Thymus (tissue), 11 donors: ENCODE data around the gene TATDN2. TPM values are rescaled to one million over a fixed set of nuclear protein-coding genes. Genes with fewer than 3 reads are reported as not detected.
"Not testable (repeated sequence)": the region's sequence is repeated elsewhere in the genome, so short reads cannot be mapped to it uniquely, and the experiment has no call there.

Experiments used
- DNase-seq, 9 donors: peaks; one replicate each; pipeline ENCODE4 v3.0.0-alpha.2; 2013; ENCODE audit warnings: low spot score in 9 of 9, low read depth in 6 of 9, missing footprints in 1 of 9
- H3K27ac ChIP-seq, 2 donors: one replicate each; pipeline ENCODE4 v1.5.1; 2013; ENCODE audit warnings: control low read depth in 1 of 2, low read depth in 1 of 2, low read length in 1 of 2, mild to moderate bottlenecking in 1 of 2, moderate library complexity in 1 of 2
- H3K27me3 ChIP-seq, 2 donors: one replicate each; pipeline ENCODE4 v1.5.1; 2013; ENCODE audit warnings: low read length in 1 of 2; ENCODE audit not compliant: control insufficient read depth in 2 of 2, insufficient read depth in 1 of 2
- H3K36me3 ChIP-seq, 2 donors: one replicate each; pipeline ENCODE4 v1.5.1; 2013; ENCODE audit warnings: low read length in 1 of 2, mild to moderate bottlenecking in 1 of 2, moderate library complexity in 1 of 2; ENCODE audit not compliant: control insufficient read depth in 2 of 2, insufficient read depth in 2 of 2
- H3K4me1 ChIP-seq, 2 donors: one replicate each; pipeline ENCODE4 v1.5.1; 2013; ENCODE audit warnings: low read length in 2 of 2; ENCODE audit not compliant: control insufficient read depth in 2 of 2, insufficient read depth in 2 of 2
- H3K4me3 ChIP-seq, 2 donors: one replicate each; pipeline ENCODE4 v1.5.1; 2013; ENCODE audit warnings: low read length in 2 of 2, control low read depth in 1 of 2, mild to moderate bottlenecking in 1 of 2
- H3K9me3 ChIP-seq, 2 donors: one replicate each; pipeline ENCODE4 v1.5.1; 2013; ENCODE audit warnings: low read length in 1 of 2, mild to moderate bottlenecking in 1 of 2; ENCODE audit not compliant: control insufficient read depth in 2 of 2, insufficient read depth in 1 of 2
- whole genome bisulfite sequencing: extraction: QIAGEN DNeasy Blood & Tissue Kit; methylation state at CpG from one replicate; pipeline ENCODE4 v1.1.7; 2013; 5-methylcytosine and 5-hydroxymethylcytosine counted together
- polyA plus RNA-seq: library from polyadenylated mRNA; stranded (reverse); fragments of 200-250 nt; gene quantifications from one replicate; pipeline ENCODE4 v1.2.3, GENCODE V29; 2013
- total RNA-seq: library from RNA; stranded (reverse); fragments of 120-200 nt; gene quantifications from one replicate; pipeline ENCODE4 v1.2.4, GENCODE V29; 2013
- donor health status: healthy.

The TATDN2 gene
- total and polyA plus RNA-seq, 2 donors, result 19.2 to 24.4 TPM

DNA sequence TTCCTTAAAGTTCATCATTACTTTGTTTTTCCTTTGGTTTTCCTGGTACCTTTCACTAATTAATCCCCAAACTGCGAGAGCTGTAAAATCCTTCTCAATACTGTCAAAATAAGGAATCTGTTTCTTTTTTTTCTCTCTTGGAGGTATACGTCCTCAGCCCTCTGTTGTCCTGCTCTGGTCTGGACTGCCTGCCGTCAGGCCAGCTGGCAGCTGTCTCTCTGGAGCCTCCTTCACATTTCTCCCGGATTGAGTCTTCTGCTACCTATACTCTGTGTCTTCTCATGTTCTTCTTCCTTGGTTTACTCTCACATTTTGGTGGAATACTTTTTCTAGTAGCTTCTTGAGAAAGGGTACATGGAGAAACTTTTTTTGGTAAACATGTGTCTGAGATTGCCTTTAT is 13.8 kb downstream of the TATDN2 start:
- Histone ChIP-seq H3K9me3 (no peaks in the 10 kb centered on the region), H3K27ac (no peak overlapping the region), H3K27me3 (no peaks in the 10 kb centered on the region), H3K36me3 (peaks cover 38 to 71% of the 10 kb centered on the region in 2 donors), H3K4me3 (no peak overlapping the region), H3K4me1 (peaks cover 0 to 6% of the 10 kb centered on the region in 2 donors)
- no peak for DNase-seq
- WGBS, result 95% methylated on average over 4 of the region's 4 CpGs

DNA sequence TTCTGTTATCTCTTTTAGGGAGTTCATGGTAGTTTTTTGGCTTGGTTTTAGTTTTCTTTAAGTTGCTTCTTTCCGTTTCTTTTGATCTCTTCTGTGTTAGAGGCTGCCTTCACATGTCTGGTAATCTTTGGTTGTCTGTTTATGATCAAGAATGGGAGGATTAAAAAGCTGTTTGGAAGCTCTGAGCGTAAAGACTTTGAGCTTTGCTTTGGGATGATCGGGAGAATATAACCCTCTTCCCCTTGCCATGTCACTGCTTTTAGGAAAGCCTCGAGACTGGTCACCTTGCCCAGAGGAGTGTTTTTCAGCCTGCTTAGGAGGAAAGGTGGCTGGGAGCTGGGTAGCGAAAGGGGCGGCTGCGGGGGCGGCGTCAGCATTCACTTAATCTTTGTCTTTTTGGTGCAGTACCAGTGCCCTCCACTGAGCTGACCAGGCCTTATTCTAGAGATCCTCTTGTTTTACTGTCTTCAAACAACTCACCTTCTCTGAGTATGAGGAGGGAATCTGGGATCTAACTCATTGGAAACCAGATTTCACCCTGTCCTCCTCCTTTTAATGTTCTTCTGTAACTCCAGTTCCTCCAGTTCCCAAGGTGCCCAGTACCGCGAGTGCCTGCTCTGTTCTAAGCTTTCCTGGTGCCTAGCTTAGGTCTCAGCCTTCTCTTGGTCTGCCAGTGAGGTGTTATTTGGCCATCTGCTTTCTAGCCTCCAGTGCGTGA is 15.5 kb downstream of the TATDN2 start:
- DNase-seq, result peak in 2 of 9 donors; percentile 39 to 57

DNA sequence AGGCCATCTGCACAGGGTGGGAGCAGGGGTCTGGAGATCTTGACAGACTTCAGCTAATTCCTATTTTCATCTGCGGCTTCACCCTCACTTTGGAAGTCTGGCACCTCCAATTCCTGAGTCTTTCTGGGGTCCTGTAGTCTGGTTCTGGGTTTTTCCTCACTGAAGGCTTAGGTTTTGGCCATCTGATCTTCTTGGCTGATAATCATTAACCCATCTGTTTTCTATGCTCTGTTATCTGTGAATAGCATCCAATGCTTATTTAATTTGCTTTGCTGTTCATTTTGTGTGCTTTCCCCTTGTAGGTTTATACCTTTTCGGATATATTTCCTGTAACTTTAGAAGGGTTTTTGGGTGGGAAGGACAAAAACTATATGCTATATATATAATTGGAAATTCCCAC is 17.6 kb downstream of the TATDN2 start:
- Histone ChIP-seq H3K36me3 (peaks cover 44 to 83% of the 10 kb centered on the region in 2 donors), H3K4me1 (peaks cover 0 to 6% of the 10 kb centered on the region in 2 donors)
- WGBS, result 98% methylated on average over 2 of the region's 2 CpGs

More for the DNA sequence above, 15.5 kb downstream of the TATDN2 start:
- H3K4me1 ChIP-seq, result peaks cover 0 to 6% of the 10 kb centered on the region in 2 donors
- H3K27me3 ChIP-seq, result no peaks in the 10 kb centered on the region
- H3K27ac ChIP-seq, result peak overlapping the region; percentile 54 to 64
- 80% methylated on average over 12 of the region's 12 CpGs for WGBS
- H3K9me3 ChIP-seq, result no peaks in the 10 kb centered on the region
- no peak overlapping the region for H3K4me3 ChIP-seq
- peaks cover 43 to 83% of the 10 kb centered on the region in 2 donors for H3K36me3 ChIP-seq

DNA sequence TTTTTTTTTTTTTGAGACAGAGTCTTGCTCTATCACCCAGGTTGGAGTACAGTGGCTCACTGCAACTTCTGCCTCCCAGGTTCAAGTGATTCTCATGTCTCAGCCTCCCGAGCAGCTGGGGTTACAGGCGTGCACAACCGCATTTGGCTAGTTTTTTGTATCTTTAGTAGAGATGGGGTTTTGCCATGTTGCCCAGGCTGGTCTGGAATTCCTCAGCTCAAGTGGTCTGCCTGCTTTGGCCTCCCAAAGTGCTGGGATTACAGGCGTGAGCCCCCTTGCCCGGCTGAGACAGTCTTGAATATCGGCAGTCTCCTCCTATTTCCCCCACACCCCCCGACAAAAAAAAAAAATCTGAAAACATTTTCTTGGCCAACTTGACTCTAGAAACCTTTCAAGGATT is 18.7 kb downstream of the TATDN2 start:
- H3K9me3 ChIP-seq, H3K4me1 ChIP-seq, H3K27ac ChIP-seq, H3K4me3 ChIP-seq, DNase-seq, H3K27me3 ChIP-seq: not testable (repeated sequence)
- H3K36me3 ChIP-seq, result peaks cover 48 to 85% of the 10 kb centered on the region in 2 donors
- WGBS, result 96% methylated on average over 7 of the region's 7 CpGs

More for the DNA sequence above, 17.6 kb downstream of the TATDN2 start:
- Histone ChIP-seq H3K27ac (no peak overlapping the region), H3K4me3 (no peak overlapping the region), H3K27me3 (no peaks in the 10 kb centered on the region), H3K9me3 (no peaks in the 10 kb centered on the region)
- no peak for DNase-seq

DNA sequence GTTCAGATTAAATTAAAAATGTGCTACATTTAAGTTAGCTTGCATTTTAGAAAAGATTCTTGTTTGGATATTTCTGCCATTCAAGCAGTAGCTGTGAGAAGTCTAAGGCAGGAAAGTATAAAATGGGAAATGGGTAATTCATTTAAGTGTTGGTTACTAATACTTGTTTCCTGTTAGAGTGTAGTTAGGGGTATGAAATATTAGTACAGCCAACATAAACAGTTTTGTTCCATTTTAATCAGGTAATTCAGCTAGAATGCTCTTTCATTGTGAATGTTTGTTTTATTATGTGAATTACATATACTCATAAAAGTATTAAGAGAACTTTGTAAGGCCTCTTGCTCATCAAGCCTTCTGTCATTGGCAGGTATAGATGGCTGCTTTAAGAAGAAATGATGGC is 19.9 kb downstream of the TATDN2 start:
- H3K4me1 ChIP-seq, result peaks cover 0 to 6% of the 10 kb centered on the region in 2 donors
- H3K27ac ChIP-seq, result no peak overlapping the region
- DNase-seq, result no peak
- H3K27me3 ChIP-seq, result no peaks in the 10 kb centered on the region
- no peaks in the 10 kb centered on the region for H3K9me3 ChIP-seq
- H3K36me3 ChIP-seq, result peaks cover 50 to 82% of the 10 kb centered on the region in 2 donors
- H3K4me3 ChIP-seq, result no peak overlapping the region

DNA sequence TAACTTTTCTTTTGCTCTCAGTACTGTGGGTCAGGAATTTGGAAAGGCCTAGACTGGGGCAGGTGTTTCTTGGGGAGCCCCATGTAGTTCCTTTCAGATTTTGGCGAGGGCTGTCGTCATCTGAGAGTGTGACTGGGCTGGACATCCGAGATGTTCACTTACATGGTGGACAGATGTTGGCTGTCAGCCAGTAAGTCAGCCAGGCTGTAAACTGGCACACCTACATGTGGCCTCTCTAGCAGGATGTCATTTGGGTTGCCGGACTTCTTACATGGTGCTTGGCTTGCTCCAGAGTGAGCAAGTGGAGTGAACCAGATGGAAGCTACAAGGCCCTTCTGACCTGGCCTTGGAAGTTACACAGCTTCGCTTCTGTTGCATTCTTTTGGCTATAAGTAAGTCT is 20.7 kb downstream of the TATDN2 start:
- H3K9me3 ChIP-seq, result no peaks in the 10 kb centered on the region
- no peak overlapping the region for H3K4me3 ChIP-seq
- H3K36me3 ChIP-seq, result peaks cover 50 to 85% of the 10 kb centered on the region in 2 donors
- no peak for DNase-seq
- no peaks in the 10 kb centered on the region for H3K27me3 ChIP-seq
- H3K27ac ChIP-seq, result no peak overlapping the region
- WGBS, result 97% methylated on average over 5 of the region's 5 CpGs
- peaks cover 0 to 2% of the 10 kb centered on the region in 2 donors for H3K4me1 ChIP-seq

DNA sequence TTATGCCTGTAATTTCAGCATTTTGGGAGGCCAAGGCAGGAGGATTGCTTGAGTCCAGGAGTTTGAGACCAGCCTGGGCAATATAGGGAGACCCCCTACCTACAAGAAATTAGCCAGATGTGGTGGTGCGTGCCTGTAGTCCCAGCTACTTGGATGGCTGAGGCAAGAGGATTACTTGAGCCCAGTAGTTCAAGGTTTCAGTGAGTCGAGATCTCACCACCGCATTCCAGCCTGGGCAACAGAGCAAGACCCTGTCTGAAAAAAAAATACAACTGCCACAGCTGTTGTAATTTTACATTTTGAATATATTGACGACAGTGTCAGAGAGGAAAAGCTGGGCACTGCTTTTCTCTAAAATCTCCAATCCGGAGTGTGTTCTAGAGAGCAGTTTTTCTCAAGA is 21.2 kb downstream of the TATDN2 start:
- no peak for DNase-seq
- peaks cover 50 to 87% of the 10 kb centered on the region in 2 donors for H3K36me3 ChIP-seq
- H3K27me3 ChIP-seq, result no peaks in the 10 kb centered on the region
- no peak overlapping the region for H3K4me3 ChIP-seq
- H3K4me1 ChIP-seq, result no peaks in the 10 kb centered on the region
- no peaks in the 10 kb centered on the region for H3K9me3 ChIP-seq
- over 99% methylated on average over 5 of the region's 5 CpGs for WGBS
- no peak overlapping the region for H3K27ac ChIP-seq

DNA sequence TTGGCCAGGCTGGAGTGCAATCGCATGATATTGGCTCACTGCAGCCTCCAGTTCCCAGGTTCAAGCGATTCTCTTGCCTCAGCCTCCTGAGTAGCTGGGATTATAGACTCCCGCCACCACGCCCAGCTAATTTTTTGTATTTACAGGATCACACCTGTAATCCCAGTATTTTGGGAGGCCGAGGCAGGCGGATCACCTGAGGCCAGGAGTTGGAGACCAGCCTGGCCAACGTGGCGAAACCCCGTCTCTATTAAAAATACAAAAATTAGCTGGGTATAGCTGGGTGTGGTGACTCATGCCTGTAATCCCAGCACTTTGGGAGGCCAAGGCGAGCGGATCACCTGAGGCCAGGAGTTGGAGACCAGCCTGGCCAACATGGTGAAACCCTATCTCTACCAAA is 24.2 kb downstream of the TATDN2 start:
- not testable (repeated sequence) for H3K27ac ChIP-seq, H3K27me3 ChIP-seq, H3K9me3 ChIP-seq, DNase-seq, H3K4me3 ChIP-seq, H3K4me1 ChIP-seq
- WGBS, result 97% methylated on average over 11 of the region's 11 CpGs
- H3K36me3 ChIP-seq, result peaks cover 61 to 84% of the 10 kb centered on the region in 2 donors

DNA sequence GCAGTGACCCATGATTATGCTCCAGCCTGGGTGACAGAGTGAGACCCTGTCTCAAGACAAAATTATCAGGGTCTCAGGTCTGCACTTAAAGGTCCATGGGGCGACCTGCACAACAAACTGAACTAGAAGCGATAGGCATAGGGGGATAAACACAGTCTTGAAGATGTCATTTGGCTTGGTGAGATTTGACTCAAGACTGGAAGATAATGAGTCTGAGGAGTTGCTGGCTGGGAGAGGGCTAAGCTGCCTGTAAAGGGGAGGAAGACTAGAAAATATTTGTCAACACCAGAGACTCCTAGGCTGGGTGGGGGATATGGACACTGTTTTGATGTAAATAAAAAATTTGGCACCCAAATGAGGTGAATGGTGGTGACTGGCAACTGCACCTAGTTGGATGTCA is 24.7 kb downstream of the TATDN2 start:
- no peaks in the 10 kb centered on the region for H3K4me1 ChIP-seq
- H3K4me3 ChIP-seq, result no peak overlapping the region
- over 99% methylated on average over 2 of the region's 2 CpGs for WGBS
- H3K27me3 ChIP-seq, result no peaks in the 10 kb centered on the region
- H3K36me3 ChIP-seq, result peaks cover 66 to 85% of the 10 kb centered on the region in 2 donors
- no peak for DNase-seq
- no peaks in the 10 kb centered on the region for H3K9me3 ChIP-seq
- H3K27ac ChIP-seq, result no peak overlapping the region
